ENCODE measurements around the gene PRELID2.
"Not testable (repeated sequence)": the region's sequence is repeated elsewhere in the genome, so short reads cannot be mapped to it uniquely, and the experiment has no call there.

The PRELID2 gene

DNA sequence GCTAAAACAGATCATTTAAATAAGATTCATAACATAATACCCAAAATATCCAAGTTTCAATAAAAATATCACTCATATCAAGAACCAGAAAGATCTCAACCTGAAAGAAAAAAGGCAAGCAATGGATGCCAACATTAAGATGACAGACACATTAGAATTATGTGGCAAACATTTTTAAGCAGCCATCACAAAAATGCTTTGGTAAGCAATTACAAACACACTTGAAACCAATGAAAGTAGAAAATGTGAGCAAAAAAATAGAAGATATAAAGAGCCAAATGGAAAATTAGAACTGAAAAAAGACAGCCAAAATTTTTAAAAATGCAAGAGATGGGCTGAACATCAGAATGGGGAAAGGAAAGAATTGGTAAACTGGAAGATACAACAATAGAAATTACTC is 96.9 kb downstream of the PRELID2 start:
- no peak for DNase-seq

DNA sequence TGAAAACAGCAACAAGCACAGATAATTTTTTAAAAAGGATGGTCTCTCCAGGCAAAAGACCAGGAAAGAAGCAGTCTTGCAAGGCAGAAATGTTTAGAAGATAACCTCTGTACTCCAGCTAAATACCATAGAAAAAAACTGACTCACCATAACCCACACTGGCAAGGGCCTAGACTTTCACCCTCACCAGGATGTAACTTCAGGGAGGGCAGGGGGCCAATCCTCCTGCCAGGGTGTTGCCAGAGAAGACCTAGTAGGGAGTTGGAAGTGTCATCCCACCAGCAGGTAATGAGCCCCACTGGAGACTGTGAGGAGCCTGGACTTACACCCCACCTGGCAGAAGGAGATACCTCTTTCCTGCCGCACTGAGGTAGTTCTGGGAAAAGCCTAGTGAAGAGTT is 97.6 kb downstream of the PRELID2 start:
- DNase-seq = no peak

DNA sequence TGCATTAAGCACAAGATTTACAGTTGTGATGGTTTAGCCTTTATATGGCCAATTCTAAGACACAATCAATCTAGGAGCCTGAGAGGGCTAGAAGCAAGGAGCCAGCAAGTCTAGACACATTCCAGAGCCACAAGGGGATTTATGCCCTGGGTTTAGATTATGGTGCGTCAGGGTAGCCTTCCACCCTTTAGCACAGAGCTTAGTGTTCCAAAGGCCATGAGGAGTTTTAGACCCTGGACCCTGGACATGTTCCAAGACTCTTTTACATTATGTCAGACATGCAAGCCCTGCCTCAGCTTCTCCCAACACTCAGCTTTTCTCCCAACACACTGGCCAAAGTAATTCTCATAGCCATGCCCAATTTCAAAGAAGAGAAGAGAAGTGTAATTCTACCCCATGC is 105.2 kb downstream of the PRELID2 start:
- DNase-seq = not testable (repeated sequence)

DNA sequence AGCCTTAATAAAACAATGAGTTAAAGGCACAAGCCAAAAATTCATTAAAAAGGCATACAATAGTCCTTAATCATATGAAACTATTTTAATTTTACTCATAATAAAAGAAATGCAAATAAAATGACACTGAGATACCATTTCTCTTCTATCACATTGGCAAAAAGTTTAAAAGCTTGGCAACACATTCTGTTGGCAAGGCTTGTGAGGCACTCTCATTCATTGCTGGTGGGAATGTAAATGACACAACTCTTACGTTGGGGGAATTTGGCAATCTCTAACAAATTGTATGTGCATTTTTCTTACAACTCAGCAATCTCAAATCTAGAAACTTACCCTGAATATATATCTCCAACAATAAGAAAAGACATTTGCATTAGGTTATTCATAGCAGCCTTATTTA is 111.6 kb downstream of the PRELID2 start:
- no peak for DNase-seq

DNA sequence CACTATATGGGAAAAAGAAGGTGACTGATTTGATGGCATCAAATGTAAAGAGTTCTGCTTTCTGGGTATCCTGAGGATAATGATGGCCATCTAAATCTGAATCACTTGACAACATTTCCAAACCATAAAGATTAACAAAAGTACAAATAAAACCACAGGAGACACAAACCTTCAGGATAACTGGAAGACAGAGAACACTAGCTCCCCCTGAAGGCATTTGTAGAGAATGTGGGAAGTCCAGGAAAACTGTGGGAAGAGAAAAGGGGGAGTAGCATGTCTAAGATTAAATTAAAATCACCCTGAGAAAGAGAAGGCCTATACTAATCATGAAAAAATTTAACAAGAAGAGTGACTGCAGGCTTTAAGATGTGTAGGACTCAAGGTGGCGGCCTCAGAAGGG is 116.2 kb downstream of the PRELID2 start:
- no peak for DNase-seq

DNA sequence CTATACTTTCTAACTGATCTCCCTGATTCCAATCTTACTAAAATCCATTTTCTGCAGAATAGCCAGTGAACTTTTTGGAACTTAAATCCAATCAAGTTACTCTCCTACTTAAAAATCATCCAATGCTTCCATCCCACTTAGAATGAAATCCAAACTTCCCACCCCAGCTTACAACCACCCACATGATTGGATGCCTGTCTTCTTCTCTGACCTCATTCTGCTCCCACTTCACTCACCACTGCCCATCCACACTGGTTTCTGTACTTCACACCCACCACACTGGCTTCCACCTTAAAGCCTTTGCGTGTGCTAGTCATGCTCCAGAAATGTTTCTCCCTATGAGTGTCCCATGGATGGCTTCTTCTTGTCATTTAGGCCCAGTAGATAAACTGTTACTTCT is 119.7 kb downstream of the PRELID2 start:
- no peak for DNase-seq

DNA sequence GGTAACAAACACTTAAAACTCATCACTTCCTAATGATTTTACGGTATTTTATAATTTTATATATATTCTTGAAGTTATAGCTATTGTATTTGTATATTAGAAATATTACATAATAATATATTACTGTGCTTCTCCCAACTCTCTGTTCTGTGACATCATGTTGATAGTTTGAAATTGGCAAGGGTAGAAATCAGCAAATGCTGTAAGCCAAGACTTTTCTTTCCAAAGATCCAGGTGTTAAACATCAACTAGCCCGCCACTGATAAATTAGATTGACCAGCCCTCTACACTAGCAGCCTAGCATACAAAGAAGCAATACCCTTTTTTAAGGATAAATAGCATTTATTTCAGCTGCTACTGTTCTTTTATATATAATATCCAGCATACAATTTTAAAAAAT is 122.9 kb downstream of the PRELID2 start:
- DNase-seq = no peak

DNA sequence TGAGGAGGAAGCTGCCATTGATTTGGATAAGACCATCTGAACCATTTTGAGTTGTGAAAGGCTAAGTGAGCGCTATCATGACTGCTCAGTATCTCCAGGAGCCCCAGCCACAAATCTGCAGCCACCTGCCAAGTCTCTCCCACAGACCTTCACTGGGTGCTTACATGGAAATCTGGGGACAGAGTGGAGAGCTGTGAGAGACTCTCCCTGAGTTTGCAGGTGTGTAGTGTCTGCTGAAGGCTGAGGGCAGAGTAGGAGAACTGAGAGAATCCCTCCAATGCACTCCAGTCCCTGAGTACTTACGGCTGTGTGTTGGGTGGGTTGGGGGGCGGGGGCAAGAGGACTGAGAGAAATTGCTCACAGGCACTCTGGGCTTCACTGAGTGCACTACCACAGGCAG is 123.7 kb downstream of the PRELID2 start:
- DNase-seq = no peak

Measured in NCI-H345 (cell line).